ENCODE data around the gene KCND1. TPM values are rescaled to one million over a fixed set of nuclear protein-coding genes. Genes with fewer than 3 reads are reported as not detected.
"Not testable (repeated sequence)": the region's sequence is repeated elsewhere in the genome, so short reads cannot be mapped to it uniquely, and the experiment has no call there.

KCND1 gene
- 1 to 10 TPM; 2.5 to 4.1 (median 2.9) TPM for polyA plus RNA-seq (ENCODE audit: insufficient read length in 4 of 4)

GRCh38 chrX:48971249-48972219, at the start of gene KCND1:
KCND1 (minus strand) TSS chrX:48971844; CDS start chrX:48970271, 1,573 bp downstream.
- no peak for DNase-seq (ENCODE audit: low read depth in 4 of 4, low spot score in 3 of 4)

GRCh38 chrX:49019599-49020249, 48.1 kb upstream of the KCND1 start:
- no peak for DNase-seq (ENCODE audit: low read depth in 4 of 4, low spot score in 3 of 4)

- no peak for DNase-seq (ENCODE audit: low read depth in 4 of 4, low spot score in 3 of 4)
Observed at GRCh38 chrX:49019050-49019449, 47.4 kb upstream of the KCND1 start.

- DNase-seq (ENCODE audit: low read depth in 4 of 4, low spot score in 3 of 4) = no peak
Observed at GRCh38 chrX:49003696-49004095, 32.1 kb upstream of the KCND1 start.

GRCh38 chrX:49002091-49002935, 30.7 kb upstream of the KCND1 start, which contains the start of gene GRIPAP1:
GRIPAP1 (minus strand) TSS chrX:49002264; CDS start chrX:49002229, 35 bp downstream.
- peak; percentile 74 to 79 (median 78) for DNase-seq (ENCODE audit: low read depth in 4 of 4, low spot score in 3 of 4)

- DNase-seq (ENCODE audit: low read depth in 4 of 4, low spot score in 3 of 4) = peak in 1 of 4 donors; percentile 0
Observed at GRCh38 chrX:49001521-49002090, 30.0 kb upstream of the KCND1 start.

GRCh38 chrX:49000636-49001035, 29.0 kb upstream of the KCND1 start:
- no peak for DNase-seq (ENCODE audit: low read depth in 4 of 4, low spot score in 3 of 4)

- DNase-seq (ENCODE audit: low read depth in 4 of 4, low spot score in 3 of 4) = no peak
Observed at GRCh38 chrX:48999030-48999429, 27.4 kb upstream of the KCND1 start.

GRCh38 chrX:48998391-48998790, 26.7 kb upstream of the KCND1 start:
- DNase-seq (ENCODE audit: low read depth in 4 of 4, low spot score in 3 of 4) = no peak

- no peak for DNase-seq (ENCODE audit: low read depth in 4 of 4, low spot score in 3 of 4)
Observed at GRCh38 chrX:48997865-48998264, 26.2 kb upstream of the KCND1 start.

- no peak for DNase-seq (ENCODE audit: low read depth in 4 of 4, low spot score in 3 of 4)
Observed at GRCh38 chrX:48997455-48997854, 25.8 kb upstream of the KCND1 start.

- no peak for DNase-seq (ENCODE audit: low read depth in 4 of 4, low spot score in 3 of 4)
Observed at GRCh38 chrX:48996969-48997368, 25.3 kb upstream of the KCND1 start.

GRCh38 chrX:48992341-48992740, 20.7 kb upstream of the KCND1 start:
- no peak for DNase-seq (ENCODE audit: low read depth in 4 of 4, low spot score in 3 of 4)

GRCh38 chrX:48989483-48989882, 17.8 kb upstream of the KCND1 start:
- no peak for DNase-seq (ENCODE audit: low read depth in 4 of 4, low spot score in 3 of 4)

- DNase-seq (ENCODE audit: low read depth in 4 of 4, low spot score in 3 of 4) = no peak
Observed at GRCh38 chrX:48983896-48984295, 12.3 kb upstream of the KCND1 start.

- DNase-seq (ENCODE audit: low read depth in 4 of 4, low spot score in 3 of 4) = no peak
Observed at GRCh38 chrX:48983081-48983480, 11.4 kb upstream of the KCND1 start.

GRCh38 chrX:48981178-48981577, 9.5 kb upstream of the KCND1 start:
- no peak for DNase-seq (ENCODE audit: low read depth in 4 of 4, low spot score in 3 of 4)

- not testable (repeated sequence) for DNase-seq (ENCODE audit: low read depth in 4 of 4, low spot score in 3 of 4)
Observed at GRCh38 chrX:48980341-48980740, 8.7 kb upstream of the KCND1 start.

- no peak for DNase-seq (ENCODE audit: low read depth in 4 of 4, low spot score in 3 of 4)
Observed at GRCh38 chrX:48978226-48978625, 6.6 kb upstream of the KCND1 start.

GRCh38 chrX:48976086-48976485, 4.4 kb upstream of the KCND1 start:
- DNase-seq (ENCODE audit: low read depth in 4 of 4, low spot score in 3 of 4) = no peak
